HEK293T (cell line): ENCODE results near the gene ANKH.
A peak's percentile ranks its signal among the peaks of the same experiment; 100 is the strongest.

Experiments used
- CTCF ChIA-PET: fragments of 350-600 bp; formaldehyde crosslinking; extraction: SDS; loops from one replicate; lab custom pipeline; 2021; ENCODE audit warnings: antibody characterized with exemption, inconsistent platforms; lab: Yijun Ruan, JAX
- POLR2A ChIA-PET: fragments of 350-600 bp; formaldehyde crosslinking; extraction: SDS; loops from one replicate; lab custom pipeline; 2020; ENCODE audit warnings: antibody characterized with exemption, inconsistent platforms; lab: Yijun Ruan, JAX
- DNase-seq: peaks from one replicate; pipeline ENCODE4 v3.0.0; 2012; ENCODE audit warnings: mixed read lengths; ENCODE audit errors: extremely low spot score
- ARNT ChIP-seq: fragments of 450-650 bp; IDR thresholded peaks from 2 replicates; pipeline ENCODE4 v1.6.1; 2017; ENCODE audit warnings: mild to moderate bottlenecking
- BHLHE40 ChIP-seq: fragments of 450-650 bp; IDR thresholded peaks from 2 replicates; pipeline ENCODE4 v1.6.1; 2016; ENCODE audit warnings: mild to moderate bottlenecking, moderate library complexity, borderline replicate concordance
- CTBP1 ChIP-seq: fragments of 450-650 bp; IDR thresholded peaks from 2 replicates; pipeline ENCODE4 v1.6.1; 2016; ENCODE audit warnings: borderline replicate concordance
- ELF4 ChIP-seq: fragments of 450-650 bp; IDR thresholded peaks from 2 replicates; pipeline ENCODE4 v1.6.1; 2017; ENCODE audit warnings: antibody characterized with exemption
- FOXA1 ChIP-seq: fragments of 450-650 bp; IDR thresholded peaks from 2 replicates; pipeline ENCODE4 v1.6.1; 2016; ENCODE audit warnings: mild to moderate bottlenecking
- FOXK2 ChIP-seq: fragments of 450-650 bp; IDR thresholded peaks from 2 replicates; pipeline ENCODE4 v1.6.1; 2016; ENCODE audit warnings: mild to moderate bottlenecking
- FOXM1 ChIP-seq: fragments of 450-650 bp; IDR thresholded peaks from 2 replicates; pipeline ENCODE4 v1.6.1; 2017; ENCODE audit warnings: mild to moderate bottlenecking, borderline replicate concordance
- HDGF ChIP-seq: fragments of 450-650 bp; IDR thresholded peaks from 2 replicates; pipeline ENCODE4 v1.6.1; 2017; ENCODE audit warnings: antibody characterized with exemption, borderline replicate concordance
- L3MBTL2 ChIP-seq: fragments of 450-650 bp; conservative IDR thresholded peaks from 2 replicates; pipeline ENCODE4 v1.6.1; 2016; ENCODE audit warnings: mild to moderate bottlenecking
- LEF1 ChIP-seq: fragments of 450-650 bp; IDR thresholded peaks from 2 replicates; pipeline ENCODE4 v1.6.1; 2017; ENCODE audit warnings: mild to moderate bottlenecking, borderline replicate concordance
- NFRKB ChIP-seq: fragments of 450-650 bp; IDR thresholded peaks from 2 replicates; pipeline ENCODE4 v1.6.1; 2016; ENCODE audit warnings: mild to moderate bottlenecking, moderate library complexity
- SP1 ChIP-seq: fragments of 450-650 bp; IDR thresholded peaks from 2 replicates; pipeline ENCODE4 v1.6.1; 2017
- SUZ12 ChIP-seq: fragments of 450-650 bp; IDR thresholded peaks from 2 replicates; pipeline ENCODE4 v1.6.1; 2016; ENCODE audit warnings: mild to moderate bottlenecking
- TARDBP ChIP-seq: fragments of 450-650 bp; IDR thresholded peaks from 2 replicates; pipeline ENCODE4 v1.6.1; 2016
- ZNF384 ChIP-seq: fragments of 450-650 bp; IDR thresholded peaks from 2 replicates; pipeline ENCODE4 v1.6.1; 2016
- TF ChIP-seq, protein P1 (sequence below): fragments of 450-650 bp; IDR thresholded peaks from 2 replicates; pipeline ENCODE4 v1.6.1; 2016

Gene ANKH

DNA sequence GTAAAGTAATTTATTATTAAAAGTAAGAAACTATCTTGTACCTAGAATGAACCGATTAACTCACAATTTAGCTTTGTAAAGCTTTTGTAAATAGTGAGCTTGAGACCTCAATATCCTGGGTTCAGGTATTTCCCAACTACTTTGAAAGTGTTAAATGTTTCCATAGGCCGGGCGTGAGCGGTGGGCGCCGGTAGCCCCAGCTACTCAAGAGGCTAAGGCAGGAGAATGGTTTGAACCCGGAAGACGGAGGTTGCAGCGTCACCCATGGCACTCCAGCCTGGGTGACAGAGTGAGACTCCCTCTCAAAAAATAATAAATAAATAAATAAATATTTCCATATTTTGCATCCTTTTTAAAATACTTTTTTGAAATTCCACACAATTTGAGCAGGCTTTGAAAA, 1.5 kb upstream of the ANKH start:
- ChIA-PET POLR2A (no interaction called here), CTCF (interaction anchor here (0.7 to 0.9 kb wide), 2 partner anchors 15 to 196 kb away, joined by 4 read pairs; no protein-coding TSS in a partner anchor)
- no peak for TF ChIP-seq L3MBTL2
- TF ChIP-seq HDGF, result no peak
- no peak for TF ChIP-seq ELF4
- no peak for TF ChIP-seq ARNT
- TF ChIP-seq FOXM1, result no peak
- TF ChIP-seq, protein P1, sequence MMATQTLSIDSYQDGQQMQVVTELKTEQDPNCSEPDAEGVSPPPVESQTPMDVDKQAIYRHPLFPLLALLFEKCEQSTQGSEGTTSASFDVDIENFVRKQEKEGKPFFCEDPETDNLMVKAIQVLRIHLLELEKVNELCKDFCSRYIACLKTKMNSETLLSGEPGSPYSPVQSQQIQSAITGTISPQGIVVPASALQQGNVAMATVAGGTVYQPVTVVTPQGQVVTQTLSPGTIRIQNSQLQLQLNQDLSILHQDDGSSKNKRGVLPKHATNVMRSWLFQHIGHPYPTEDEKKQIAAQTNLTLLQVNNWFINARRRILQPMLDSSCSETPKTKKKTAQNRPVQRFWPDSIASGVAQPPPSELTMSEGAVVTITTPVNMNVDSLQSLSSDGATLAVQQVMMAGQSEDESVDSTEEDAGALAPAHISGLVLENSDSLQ, result no peak
- no peak for TF ChIP-seq SP1
- TF ChIP-seq SUZ12, result no peak
- TF ChIP-seq FOXK2, result no peak
- no peak for TF ChIP-seq NFRKB
- TF ChIP-seq TARDBP, result no peak
- no peak for TF ChIP-seq LEF1
- no peak for TF ChIP-seq ZNF384
- TF ChIP-seq FOXA1, result no peak
- no peak for TF ChIP-seq CTBP1
- no peak for TF ChIP-seq BHLHE40
- DNase-seq, result no peak

DNA sequence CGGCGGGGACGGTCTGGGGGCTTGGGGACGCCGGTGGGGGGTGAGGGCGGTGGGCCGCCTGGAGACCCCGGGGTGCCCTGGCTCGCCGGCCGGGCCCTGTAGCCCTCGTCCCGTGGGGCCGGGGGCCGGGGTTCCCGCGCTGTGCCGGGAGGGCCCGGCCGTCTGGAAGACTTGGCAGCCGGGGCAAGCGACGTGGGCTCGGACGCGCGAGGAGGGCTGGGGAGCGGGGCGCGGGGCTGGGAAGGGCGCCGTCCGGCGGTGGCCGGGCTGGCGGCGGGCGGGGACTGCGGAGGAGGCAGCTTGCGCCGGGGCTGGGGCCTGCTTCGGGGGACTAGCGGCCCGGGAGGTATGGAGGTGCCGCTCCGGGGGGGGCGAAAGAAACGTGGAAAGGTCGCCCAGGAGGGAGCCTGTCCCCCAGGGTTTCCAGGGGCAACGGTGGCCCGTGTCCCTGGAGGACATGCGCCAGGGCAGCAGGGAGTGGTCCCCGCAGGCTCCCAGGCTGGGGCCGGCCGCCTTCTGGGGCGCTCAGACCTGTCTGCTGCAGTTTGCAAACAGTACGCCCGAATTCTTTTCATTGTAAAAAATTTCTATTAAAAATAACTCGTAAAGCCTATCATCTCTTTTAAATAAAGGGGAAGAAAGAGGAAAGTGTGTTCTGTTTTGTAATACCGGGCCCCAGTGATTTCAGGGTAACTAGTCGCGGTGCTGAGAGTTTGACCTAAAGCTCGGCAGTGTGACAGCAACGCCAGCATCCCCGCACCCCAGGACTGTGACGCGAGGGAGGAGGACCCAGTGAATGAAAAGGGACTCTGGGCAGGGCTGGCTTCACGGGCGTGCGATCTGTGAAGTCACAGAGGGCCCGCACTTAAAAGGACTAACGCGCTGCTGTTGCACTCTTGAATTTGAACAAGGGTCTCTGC, 752 bp upstream of the ANKH start:
- no peak for TF ChIP-seq FOXK2
- TF ChIP-seq, protein P1, result no peak
- TF ChIP-seq ARNT, result no peak
- no peak for TF ChIP-seq HDGF
- TF ChIP-seq FOXA1, result no peak
- TF ChIP-seq ZNF384, result no peak
- no peak for TF ChIP-seq L3MBTL2
- TF ChIP-seq FOXM1, result no peak
- TF ChIP-seq SUZ12, result no peak
- TF ChIP-seq ELF4, result no peak
- TF ChIP-seq CTBP1, result no peak
- no peak for TF ChIP-seq BHLHE40
- no peak for TF ChIP-seq SP1
- no peak for TF ChIP-seq TARDBP
- no peak for TF ChIP-seq NFRKB
- TF ChIP-seq LEF1, result no peak
- peak; percentile 39 for DNase-seq
- POLR2A ChIA-PET, result interaction anchor here (0.6 kb wide), 1 partner anchor 8 kb away, joined by 3 read pairs; no protein-coding TSS in a partner anchor
- CTCF ChIA-PET, result interaction anchor here (0.7 to 1.0 kb wide), 3 partner anchors 16 to 867 kb away, joined by 3 to 4 read pairs (median 4); no protein-coding TSS in a partner anchor

DNA sequence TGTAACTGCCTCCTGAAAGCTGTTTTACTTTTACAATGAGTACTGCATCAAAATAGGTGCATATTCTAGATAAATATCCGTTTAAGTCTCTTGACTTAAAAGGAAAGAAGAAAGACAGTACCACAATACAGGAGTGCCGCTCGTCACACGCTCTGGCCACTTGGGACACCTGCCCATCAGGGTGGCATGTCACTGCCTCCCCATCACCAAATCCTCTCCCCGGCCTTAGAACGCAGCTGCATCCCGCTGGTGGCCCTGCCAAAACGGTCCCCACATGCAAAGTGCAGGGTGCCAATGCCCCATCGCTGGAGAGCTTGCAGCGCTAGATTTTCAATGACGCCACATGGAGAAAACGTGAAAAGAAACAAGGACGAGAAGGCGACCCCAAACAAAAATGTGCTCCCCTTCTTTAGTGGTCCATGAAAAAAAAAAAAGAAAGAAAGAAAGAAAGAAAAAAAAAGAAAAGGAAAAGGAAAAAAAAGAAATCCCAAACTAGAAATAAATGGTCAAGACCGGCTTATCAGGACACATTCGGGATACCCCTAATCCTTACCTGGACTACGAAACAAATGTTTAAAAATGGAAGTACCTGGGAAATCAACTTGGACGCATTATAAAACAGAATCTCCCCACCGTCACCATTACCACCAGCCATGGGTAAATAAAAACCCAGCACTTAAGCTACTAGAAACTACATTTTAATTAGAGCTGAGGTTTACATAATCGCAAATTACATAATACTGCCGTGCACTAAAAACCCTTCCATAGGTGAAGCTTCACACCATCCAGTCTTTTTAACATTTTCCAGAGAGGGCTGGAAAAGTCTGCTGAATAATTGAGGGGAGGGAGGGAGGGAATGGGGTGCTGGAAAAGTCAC, 1.0 kb downstream of the ANKH start:
- DNase-seq, result peak; percentile 16
- CTCF ChIA-PET, result interaction anchor here (0.9 to 1.9 kb wide), 7 partner anchors 8 to 866 kb away, joined by 3 to 11 read pairs (median 3); no protein-coding TSS in a partner anchor
- POLR2A ChIA-PET, result interaction anchor here (0.5 to 0.7 kb wide), 3 partner anchors 8 to 61 kb away, joined by 3 read pairs; no protein-coding TSS in a partner anchor
- TF ChIP-seq FOXA1 (no peak), FOXM1 (no peak), L3MBTL2 (peak; percentile 46; the same call in 1 of the 2 replicates), HDGF (no peak)

DNA sequence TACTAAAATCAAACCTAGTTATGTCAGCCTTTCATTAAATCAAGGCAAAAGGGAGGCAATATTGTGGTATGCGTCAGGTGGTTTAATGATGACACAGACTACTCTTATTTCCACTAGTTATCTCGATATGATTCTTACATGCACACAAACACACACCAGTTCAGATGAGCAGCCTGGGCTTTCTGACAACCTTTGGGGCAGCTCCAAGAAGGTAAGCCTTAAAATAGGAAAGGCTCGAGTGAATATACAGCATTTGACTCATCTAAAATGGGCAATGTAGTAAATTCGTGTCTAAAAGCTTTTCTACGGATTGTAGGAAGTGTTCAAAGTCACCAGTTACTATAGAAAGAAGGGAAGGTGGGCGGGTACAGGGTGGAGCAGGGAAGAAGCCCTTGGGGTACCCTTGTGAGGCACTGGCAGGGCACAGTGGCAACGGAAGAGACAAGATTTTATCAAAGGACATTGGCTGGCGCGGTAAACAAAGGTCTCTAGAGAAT, 1.9 kb downstream of the ANKH start:
- ChIA-PET CTCF (interaction anchor here (1.0 to 1.9 kb wide), 3 partner anchors 7 to 144 kb away, joined by 3 to 11 read pairs (median 10); no protein-coding TSS in a partner anchor), POLR2A (interaction anchor here (0.6 kb wide), 1 partner anchor 62 kb away, joined by 3 read pairs; no protein-coding TSS in a partner anchor)
- DNase-seq, result no peak
- no peak for TF ChIP-seq SUZ12
- no peak for TF ChIP-seq CTBP1
- TF ChIP-seq FOXA1, result no peak
- TF ChIP-seq, protein P1, result no peak
- TF ChIP-seq FOXM1, result no peak
- no peak for TF ChIP-seq SP1
- no peak for TF ChIP-seq ARNT
- no peak for TF ChIP-seq LEF1
- no peak for TF ChIP-seq BHLHE40
- no peak for TF ChIP-seq FOXK2
- no peak for TF ChIP-seq ZNF384
- no peak for TF ChIP-seq L3MBTL2

DNA sequence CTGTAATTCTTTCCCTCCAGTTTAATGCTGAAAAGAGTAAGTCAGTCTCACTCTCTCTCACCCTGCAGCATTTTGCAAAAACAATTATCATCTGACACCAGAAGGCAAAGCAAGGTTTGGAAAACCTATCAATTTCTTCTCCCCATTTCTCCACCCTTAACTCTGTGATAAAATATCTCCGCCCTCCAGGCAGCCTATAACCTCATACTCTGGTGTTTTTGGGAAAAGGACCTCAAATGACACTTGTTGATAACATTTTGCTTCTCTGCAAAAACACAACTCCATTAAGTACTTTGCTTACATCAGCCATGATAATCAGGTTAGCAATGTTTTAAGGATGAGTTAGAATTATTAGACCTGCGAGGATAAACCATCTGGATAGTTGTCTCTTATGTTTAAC, 2.3 kb downstream of the ANKH start:
- CTCF ChIA-PET, result no interaction called here
- POLR2A ChIA-PET, result no interaction called here
- DNase-seq, result no peak
- no peak for TF ChIP-seq BHLHE40
- no peak for TF ChIP-seq FOXA1
- TF ChIP-seq NFRKB, result no peak
- no peak for TF ChIP-seq L3MBTL2
- no peak for TF ChIP-seq SP1
- TF ChIP-seq ZNF384, result no peak
- no peak for TF ChIP-seq HDGF
- TF ChIP-seq CTBP1, result no peak
